Sigmoid colon (tissue), 4 donors: ENCODE measurements around the gene RPS27.

Experiments
- POLR2A ChIP-seq, 2 donors: fragments of 450-650 bp; IDR thresholded peaks; one replicate each; pipeline ENCODE4 v1.6.1; 2016; ENCODE audit warnings: antibody characterized with exemption in 2 of 2, mild to moderate bottlenecking in 2 of 2, moderate library complexity in 2 of 2
- POLR2AphosphoS5 ChIP-seq, 4 donors: sonication (generic); formaldehyde crosslinking; IDR thresholded peaks; one replicate each; pipeline ENCODE4 v1.6.1; 2017; ENCODE audit warnings: antibody characterized with exemption in 4 of 4

GRCh38 chr1:153941826-153942725, 48.5 kb upstream of the RPS27 start:
- TF ChIP-seq POLR2A (IDR thresholded peaks at IDR 0.05): no peak
- no peak for TF ChIP-seq POLR2AphosphoS5 (IDR thresholded peaks at IDR 0.05)
